BE2C (cell line): Measurements from ENCODE around the gene C21orf58.

Experiments used
- DNase-seq: peaks from one replicate; pipeline ENCODE4 v3.0.0-alpha.2; 2020
- H3K27me3 ChIP-seq: fragments of 250-450 bp; sonication (Bioruptor Pico); 2 replicates; pipeline ENCODE4 v1.5.1; 2020; ENCODE audit warnings: mild to moderate bottlenecking
- H3K36me3 ChIP-seq: fragments of 250-450 bp; sonication (Bioruptor Pico); 2 replicates; pipeline ENCODE4 v1.5.1; 2020; ENCODE audit warnings: mild to moderate bottlenecking
- H3K4me1 ChIP-seq: fragments of 250-450 bp; sonication (Bioruptor Pico); 2 replicates; pipeline ENCODE4 v1.5.1; 2020
- H3K4me3 ChIP-seq: 2 replicates; pipeline ENCODE4 v1.5.1; 2011; ENCODE audit warnings: low read depth, low read length
- H3K9me3 ChIP-seq: fragments of 250-450 bp; sonication (Bioruptor Pico); 2 replicates; pipeline ENCODE4 v1.5.1; 2020
- TF ChIP-seq, protein P1 (sequence below): IDR thresholded peaks from 2 replicates; pipeline ENCODE4 v1.5.1; 2012; ENCODE audit warnings: mild to moderate bottlenecking, low read depth, low read length

Gene C21orf58

DNA sequence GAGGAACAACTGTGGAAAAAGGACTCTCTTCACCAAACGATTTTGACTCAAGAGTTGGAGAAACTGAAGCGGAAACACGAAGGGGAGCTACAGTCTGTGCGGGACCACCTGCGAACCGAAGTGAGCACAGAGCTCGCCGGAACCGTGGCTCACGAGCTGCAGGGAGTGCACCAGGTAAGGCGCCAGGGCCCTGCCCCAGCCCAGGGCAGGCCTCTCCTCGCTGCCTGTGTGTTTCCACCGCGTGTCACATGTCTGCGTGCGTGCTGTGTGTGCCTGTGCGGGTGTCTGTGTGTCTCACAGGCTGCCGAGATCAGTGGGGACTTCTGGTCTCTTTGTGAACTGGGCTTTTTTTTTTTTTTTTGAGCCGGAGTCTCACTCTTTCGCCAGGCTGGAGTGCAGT, 43.3 kb upstream of the C21orf58 start:
- Histone ChIP-seq H3K9me3 (no peaks in the 10 kb centered on the region), H3K27me3 (no peaks in the 10 kb centered on the region), H3K36me3 (peaks cover 46% of the 10 kb centered on the region), H3K4me1 (no peaks in the 10 kb centered on the region), H3K4me3 (no peak overlapping the region)
- DNase-seq = no peak
- TF ChIP-seq, protein P1, sequence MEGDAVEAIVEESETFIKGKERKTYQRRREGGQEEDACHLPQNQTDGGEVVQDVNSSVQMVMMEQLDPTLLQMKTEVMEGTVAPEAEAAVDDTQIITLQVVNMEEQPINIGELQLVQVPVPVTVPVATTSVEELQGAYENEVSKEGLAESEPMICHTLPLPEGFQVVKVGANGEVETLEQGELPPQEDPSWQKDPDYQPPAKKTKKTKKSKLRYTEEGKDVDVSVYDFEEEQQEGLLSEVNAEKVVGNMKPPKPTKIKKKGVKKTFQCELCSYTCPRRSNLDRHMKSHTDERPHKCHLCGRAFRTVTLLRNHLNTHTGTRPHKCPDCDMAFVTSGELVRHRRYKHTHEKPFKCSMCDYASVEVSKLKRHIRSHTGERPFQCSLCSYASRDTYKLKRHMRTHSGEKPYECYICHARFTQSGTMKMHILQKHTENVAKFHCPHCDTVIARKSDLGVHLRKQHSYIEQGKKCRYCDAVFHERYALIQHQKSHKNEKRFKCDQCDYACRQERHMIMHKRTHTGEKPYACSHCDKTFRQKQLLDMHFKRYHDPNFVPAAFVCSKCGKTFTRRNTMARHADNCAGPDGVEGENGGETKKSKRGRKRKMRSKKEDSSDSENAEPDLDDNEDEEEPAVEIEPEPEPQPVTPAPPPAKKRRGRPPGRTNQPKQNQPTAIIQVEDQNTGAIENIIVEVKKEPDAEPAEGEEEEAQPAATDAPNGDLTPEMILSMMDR = no peak

DNA sequence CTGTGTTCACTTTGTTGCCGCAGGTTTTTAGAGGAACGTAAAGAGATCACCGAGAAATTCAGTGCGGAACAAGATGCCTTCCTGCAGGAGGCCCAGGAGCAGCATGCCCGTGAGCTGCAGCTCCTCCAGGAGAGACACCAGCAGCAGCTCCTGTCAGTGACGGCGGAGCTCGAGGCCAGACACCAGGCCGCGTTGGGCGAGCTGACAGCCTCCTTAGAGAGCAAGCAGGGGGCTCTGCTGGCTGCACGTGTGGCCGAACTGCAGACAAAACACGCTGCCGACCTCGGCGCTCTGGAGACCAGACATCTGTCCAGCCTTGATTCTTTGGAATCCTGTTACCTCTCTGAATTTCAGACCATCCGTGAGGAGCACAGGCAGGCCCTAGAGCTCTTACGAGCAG, 42.9 kb upstream of the C21orf58 start:
- Histone ChIP-seq H3K27me3 (no peaks in the 10 kb centered on the region), H3K4me1 (no peaks in the 10 kb centered on the region), H3K9me3 (no peaks in the 10 kb centered on the region), H3K36me3 (peaks cover 46% of the 10 kb centered on the region), H3K4me3 (no peak overlapping the region)
- TF ChIP-seq, protein P1 = no peak
- no peak for DNase-seq

DNA sequence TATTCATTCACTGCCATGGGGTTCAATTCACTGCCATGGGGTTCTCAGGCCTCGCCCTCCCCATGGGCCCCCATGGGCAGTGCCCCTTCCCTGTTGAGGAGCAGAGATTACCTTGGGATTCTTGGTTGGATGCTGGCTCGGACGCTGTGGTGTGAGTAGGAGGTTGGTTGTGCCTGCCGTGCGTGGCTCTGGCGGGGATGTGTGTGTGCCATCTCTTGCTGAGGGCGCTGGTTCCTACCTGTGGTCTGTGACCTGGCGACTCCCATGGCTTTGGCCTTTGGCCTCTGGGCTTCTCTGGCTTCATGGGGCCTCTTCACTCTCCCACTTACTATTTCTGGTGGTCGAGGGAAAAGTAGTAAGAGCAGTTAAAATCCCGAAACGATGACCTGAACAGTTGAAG, 42.4 kb upstream of the C21orf58 start:
- TF ChIP-seq, protein P1 = no peak
- peaks cover 47% of the 10 kb centered on the region for H3K36me3 ChIP-seq

DNA sequence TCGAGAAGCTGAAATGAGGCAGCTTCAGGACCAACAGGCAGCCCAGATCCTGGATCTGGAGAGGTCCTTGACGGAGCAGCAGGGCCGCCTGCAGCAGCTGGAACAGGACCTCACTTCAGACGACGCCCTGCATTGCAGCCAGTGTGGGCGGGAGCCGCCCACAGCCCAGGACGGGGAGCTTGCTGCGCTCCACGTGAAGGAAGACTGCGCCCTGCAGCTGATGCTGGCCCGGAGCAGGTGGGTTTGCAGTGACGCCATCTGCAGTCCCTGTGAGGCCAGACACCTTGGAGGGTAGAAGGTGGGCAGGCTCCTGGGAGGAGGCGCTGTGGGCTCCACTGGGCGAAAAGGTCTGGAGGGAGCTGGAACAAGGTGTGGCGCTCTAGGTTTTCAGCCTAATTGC, 40.0 kb upstream of the C21orf58 start:
- TF ChIP-seq, protein P1 = no peak
- no peak overlapping the region for H3K4me3 ChIP-seq
- peaks cover 56% of the 10 kb centered on the region for H3K36me3 ChIP-seq
- H3K27me3 ChIP-seq = no peaks in the 10 kb centered on the region
- no peaks in the 10 kb centered on the region for H3K9me3 ChIP-seq
- no peak for DNase-seq
- no peaks in the 10 kb centered on the region for H3K4me1 ChIP-seq

More for the DNA sequence above, 42.4 kb upstream of the C21orf58 start:
- Histone ChIP-seq H3K4me1 (no peaks in the 10 kb centered on the region), H3K27me3 (no peaks in the 10 kb centered on the region), H3K4me3 (no peak overlapping the region), H3K9me3 (no peaks in the 10 kb centered on the region)
- DNase-seq = no peak

DNA sequence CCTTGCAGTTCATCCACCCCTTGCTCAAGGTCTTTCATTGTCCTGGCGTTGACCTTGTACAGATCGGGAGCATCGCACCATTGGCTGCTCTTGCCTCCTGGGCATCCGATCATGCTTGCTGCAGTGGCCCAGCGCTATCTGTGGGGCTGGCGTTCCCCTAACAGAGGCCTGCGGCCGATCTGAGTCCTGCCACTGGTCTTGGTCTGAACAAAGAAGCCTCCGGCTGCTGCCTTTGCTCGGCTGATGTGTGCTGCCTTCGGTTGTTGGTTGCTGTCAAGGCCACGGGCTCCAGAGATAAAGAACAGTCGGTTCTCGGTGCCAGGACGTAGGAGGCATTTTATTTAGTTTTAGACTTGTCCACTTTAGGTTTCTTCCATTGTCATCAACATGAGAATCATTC, 39.3 kb upstream of the C21orf58 start:
- Histone ChIP-seq H3K36me3 (peaks cover 55% of the 10 kb centered on the region), H3K4me3 (no peak overlapping the region), H3K9me3 (no peaks in the 10 kb centered on the region), H3K27me3 (no peaks in the 10 kb centered on the region), H3K4me1 (no peaks in the 10 kb centered on the region)
- TF ChIP-seq, protein P1 = no peak
- DNase-seq = no peak

DNA sequence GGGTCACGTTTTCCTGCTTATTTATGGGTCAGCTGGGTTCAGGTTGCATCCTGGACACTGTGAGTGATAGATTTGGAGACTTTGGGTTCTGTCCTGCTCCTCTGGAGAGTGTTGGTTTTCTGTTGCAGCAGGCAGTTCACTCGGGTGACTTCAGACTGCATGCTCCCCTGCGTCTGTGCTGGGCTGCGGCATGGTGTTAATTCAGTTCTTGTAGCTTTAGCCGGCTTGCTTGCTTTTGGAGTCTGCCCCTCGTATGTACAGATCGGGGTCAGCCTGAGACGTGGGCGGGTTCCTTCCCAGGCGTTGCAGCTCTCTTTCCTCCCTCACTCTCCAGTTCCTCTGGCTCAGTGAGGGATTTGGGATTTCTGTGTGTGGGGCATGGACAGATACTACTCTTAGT, 38.3 kb upstream of the C21orf58 start:
- Histone ChIP-seq H3K27me3 (no peaks in the 10 kb centered on the region), H3K4me1 (no peaks in the 10 kb centered on the region), H3K4me3 (no peak overlapping the region), H3K9me3 (no peaks in the 10 kb centered on the region), H3K36me3 (peaks cover 47% of the 10 kb centered on the region)
- no peak for DNase-seq
- TF ChIP-seq, protein P1 = no peak
